GM12874 (cell line): ENCODE results near the gene YTHDC2.

Source experiments
- TF ChIP-seq, protein P1 (sequence below): IDR thresholded peaks from 2 replicates; pipeline ENCODE4 v1.5.1; 2011; ENCODE audit warnings: low read depth, mild to moderate bottlenecking, control low read depth, low read length, moderate library complexity; ENCODE audit not compliant: insufficient read depth

Gene YTHDC2

DNA sequence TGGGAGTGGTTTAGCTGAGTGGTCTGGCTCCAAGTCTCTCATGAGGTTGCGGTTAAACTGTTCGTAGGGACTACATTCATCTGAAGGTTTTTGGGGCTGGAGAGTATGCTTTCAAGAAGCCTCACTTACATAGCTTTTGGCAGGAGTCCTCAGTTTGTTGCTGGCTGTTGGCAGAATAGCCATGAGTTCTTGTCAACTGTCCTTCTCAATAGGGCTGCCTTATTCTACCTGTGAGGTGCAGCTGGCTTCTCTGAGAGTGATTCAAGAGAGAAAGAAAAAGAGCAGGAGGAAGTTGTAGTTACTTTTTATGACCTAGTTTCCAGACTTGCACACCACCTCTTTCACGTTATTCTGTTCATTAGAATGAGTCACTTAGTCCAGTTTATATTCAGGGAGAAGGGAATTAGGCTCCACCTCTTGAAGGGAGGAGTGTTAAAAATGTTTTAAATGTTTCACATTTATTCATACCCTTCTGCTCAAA, 33.2 kb downstream of the YTHDC2 start:
- TF ChIP-seq, protein P1, sequence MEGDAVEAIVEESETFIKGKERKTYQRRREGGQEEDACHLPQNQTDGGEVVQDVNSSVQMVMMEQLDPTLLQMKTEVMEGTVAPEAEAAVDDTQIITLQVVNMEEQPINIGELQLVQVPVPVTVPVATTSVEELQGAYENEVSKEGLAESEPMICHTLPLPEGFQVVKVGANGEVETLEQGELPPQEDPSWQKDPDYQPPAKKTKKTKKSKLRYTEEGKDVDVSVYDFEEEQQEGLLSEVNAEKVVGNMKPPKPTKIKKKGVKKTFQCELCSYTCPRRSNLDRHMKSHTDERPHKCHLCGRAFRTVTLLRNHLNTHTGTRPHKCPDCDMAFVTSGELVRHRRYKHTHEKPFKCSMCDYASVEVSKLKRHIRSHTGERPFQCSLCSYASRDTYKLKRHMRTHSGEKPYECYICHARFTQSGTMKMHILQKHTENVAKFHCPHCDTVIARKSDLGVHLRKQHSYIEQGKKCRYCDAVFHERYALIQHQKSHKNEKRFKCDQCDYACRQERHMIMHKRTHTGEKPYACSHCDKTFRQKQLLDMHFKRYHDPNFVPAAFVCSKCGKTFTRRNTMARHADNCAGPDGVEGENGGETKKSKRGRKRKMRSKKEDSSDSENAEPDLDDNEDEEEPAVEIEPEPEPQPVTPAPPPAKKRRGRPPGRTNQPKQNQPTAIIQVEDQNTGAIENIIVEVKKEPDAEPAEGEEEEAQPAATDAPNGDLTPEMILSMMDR: no peak

DNA sequence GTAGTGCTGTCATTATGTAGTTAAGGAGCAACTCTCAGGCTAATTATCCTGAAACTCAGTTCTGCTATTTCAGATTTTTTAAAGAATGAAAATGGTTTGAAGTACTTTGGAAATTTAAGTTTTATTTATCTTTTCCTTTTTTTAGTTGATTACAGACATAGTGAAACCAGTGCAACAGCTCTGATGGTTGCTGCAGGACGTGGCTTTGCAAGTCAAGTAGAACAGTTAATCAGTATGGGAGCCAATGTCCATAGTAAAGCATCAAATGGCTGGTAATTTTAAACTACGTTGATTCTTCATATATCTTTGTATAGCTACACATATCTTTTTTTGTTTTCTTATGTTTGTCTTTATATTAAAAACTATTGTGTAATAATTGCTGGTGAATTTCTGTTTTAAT, 34.9 kb downstream of the YTHDC2 start:
- TF ChIP-seq, protein P1: no peak

DNA sequence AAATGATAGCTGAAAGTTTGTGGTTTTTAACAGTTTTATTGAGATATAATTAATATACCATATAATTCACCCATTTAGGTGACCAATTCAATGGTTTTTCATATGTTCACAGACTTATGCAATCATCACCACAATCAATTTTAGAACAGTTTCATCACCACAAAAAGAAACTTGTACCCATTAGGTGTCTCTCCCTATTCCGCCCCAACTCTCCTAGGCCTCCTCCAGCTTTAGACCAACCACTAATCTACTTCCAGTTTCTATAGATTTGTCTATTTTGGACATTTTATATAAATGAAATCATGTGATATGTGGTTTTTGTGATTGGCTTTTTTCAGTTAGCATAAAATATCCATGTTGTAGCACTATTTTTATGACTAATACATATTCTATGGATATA, 38.6 kb downstream of the YTHDC2 start:
- TF ChIP-seq, protein P1: no peak

DNA sequence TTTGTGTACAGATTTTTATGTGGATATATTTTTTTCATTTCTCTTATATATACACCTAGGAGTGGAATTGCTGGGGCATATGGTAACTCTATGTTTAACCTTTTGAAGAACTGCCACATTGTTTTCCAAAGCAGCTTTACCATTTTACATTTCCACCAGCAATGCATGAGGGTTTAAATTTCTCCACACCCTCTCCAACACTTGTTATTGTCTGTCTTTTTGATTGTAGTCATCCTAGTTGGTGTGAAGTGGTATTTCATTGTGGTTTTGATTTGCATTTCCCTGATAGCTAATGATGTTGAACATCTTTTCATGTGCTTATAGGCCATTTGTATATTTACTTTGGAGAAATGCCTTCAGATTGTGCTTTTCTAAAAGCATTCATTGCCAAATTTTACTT, 39.1 kb downstream of the YTHDC2 start:
- TF ChIP-seq, protein P1: no peak

DNA sequence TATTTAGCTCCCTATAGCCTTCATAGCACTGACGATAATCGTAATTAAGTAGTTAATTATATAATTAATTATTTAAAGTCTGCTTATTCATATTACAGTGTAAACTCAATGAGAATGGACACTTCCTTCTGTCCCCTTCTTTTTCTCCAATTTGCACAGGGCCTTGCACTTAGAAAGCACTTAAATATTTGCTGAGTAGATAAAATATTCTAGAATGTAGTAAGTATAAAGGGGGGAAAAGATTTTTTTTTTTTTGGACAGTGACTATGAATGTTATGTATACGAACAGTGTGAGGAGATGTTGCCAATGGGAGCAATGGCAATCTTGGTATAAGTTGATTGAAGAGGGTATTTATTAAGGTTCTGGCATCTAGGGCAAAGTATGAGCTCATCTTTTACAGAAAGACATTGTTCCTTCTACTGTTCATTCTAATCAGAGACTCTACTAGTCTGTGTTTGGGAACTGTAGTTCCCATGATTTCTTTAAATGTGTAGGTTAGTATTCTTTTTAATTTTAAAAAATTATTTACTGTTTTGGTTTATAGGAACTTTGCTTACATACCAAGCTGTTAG, 49.4 kb downstream of the YTHDC2 start:
- TF ChIP-seq, protein P1: no peak

DNA sequence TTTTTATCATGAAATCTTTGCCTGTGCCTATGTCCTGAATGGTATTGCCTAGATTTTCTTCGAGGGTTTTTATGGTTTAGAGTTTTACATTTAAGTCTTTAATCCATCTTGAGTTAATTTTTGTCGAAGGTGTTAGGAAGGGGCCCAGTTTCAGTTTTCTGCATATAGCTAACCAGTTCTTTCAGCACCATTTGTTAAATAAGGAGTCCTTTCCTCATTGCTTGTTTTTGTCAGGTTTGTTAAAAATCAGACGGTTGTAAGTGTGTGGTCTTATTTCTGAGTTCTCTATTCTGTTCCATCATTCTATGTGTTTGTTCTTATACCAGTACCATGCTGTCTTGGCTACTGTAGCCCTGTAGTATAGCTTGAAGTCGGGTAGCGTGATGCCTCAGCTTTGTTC, 55.9 kb downstream of the YTHDC2 start:
- TF ChIP-seq, protein P1: no peak

DNA sequence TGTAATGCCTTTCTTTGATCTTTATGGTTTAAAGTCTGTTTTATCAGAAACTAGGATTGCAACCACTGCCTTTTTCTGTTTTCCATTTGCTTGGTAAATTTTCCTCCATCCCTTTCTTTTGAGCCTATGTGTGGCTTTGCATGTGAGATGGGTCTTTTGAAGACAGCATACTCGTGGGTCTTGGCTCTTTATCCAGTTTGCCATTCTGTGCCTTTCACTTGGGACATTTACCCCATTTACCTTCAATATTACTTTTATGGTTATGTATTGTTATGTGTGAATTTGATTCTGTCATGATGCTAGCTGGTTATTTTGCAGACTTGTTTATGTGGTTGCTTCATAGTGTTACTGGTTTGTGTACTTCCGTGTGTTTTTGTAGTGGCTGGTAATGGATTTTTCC, 59.2 kb downstream of the YTHDC2 start:
- TF ChIP-seq, protein P1: no peak

DNA sequence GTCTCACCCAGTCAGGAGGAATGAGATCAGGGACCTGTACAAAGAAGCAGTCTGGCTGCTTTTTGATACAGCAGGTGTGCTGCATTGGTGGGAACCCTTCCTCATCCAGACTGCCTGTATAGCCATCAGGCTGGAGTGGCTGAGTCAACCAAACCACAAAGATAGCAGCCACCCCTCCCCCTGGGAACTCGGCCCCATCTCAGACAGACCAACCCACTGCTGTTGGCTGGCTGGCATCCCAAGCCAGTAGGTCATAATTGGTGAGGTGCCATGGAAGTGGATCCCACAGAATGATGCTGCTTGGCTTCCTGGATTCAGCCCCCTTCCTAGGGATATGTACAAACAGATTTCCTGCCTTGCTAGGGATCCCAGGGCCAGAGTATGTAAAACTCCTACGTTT, 60.9 kb downstream of the YTHDC2 start:
- TF ChIP-seq, protein P1: no peak
